ENCODE data around the gene DNMT3A.

The DNMT3A gene

GRCh38 chr2:25308599-25308998, 33.1 kb downstream of the DNMT3A start:
- no peak for DNase-seq (ENCODE audit: extremely low read depth in 1 of 2, low read depth in 1 of 2)

GRCh38 chr2:25307949-25308557, 33.7 kb downstream of the DNMT3A start:
- no peak for DNase-seq (ENCODE audit: extremely low read depth in 1 of 2, low read depth in 1 of 2)

GRCh38 chr2:25306777-25307368, 34.9 kb downstream of the DNMT3A start:
- no peak for DNase-seq (ENCODE audit: extremely low read depth in 1 of 2, low read depth in 1 of 2)

- DNase-seq (ENCODE audit: extremely low read depth in 1 of 2, low read depth in 1 of 2): no peak
These were observed 36.0 kb downstream of the DNMT3A start for GRCh38 chr2:25305775-25306174.

- DNase-seq (ENCODE audit: extremely low read depth in 1 of 2, low read depth in 1 of 2): no peak
These were observed 36.7 kb downstream of the DNMT3A start for GRCh38 chr2:25304826-25305596.

- no peak for DNase-seq (ENCODE audit: extremely low read depth in 1 of 2, low read depth in 1 of 2)
These were observed 37.4 kb downstream of the DNMT3A start for GRCh38 chr2:25304321-25304720.

- no peak for DNase-seq (ENCODE audit: extremely low read depth in 1 of 2, low read depth in 1 of 2)
These were observed 38.0 kb downstream of the DNMT3A start for GRCh38 chr2:25303633-25304236.

- no peak for DNase-seq (ENCODE audit: extremely low read depth in 1 of 2, low read depth in 1 of 2)
These were observed 38.9 kb downstream of the DNMT3A start for GRCh38 chr2:25302758-25303375.

GRCh38 chr2:25301453-25302352, 40.0 kb downstream of the DNMT3A start:
- DNase-seq (ENCODE audit: extremely low read depth in 1 of 2, low read depth in 1 of 2): peak; percentile 74 to 77

GRCh38 chr2:25300001-25300400, 41.7 kb downstream of the DNMT3A start:
- no peak for DNase-seq (ENCODE audit: extremely low read depth in 1 of 2, low read depth in 1 of 2)

- no peak for DNase-seq (ENCODE audit: extremely low read depth in 1 of 2, low read depth in 1 of 2)
These were observed 42.8 kb downstream of the DNMT3A start for GRCh38 chr2:25298776-25299431.

GRCh38 chr2:25297738-25298137, 44.0 kb downstream of the DNMT3A start:
- no peak for DNase-seq (ENCODE audit: extremely low read depth in 1 of 2, low read depth in 1 of 2)

- DNase-seq (ENCODE audit: extremely low read depth in 1 of 2, low read depth in 1 of 2): no peak
These were observed 46.1 kb downstream of the DNMT3A start for GRCh38 chr2:25295621-25296020.

- peak; percentile 61 to 67 for DNase-seq (ENCODE audit: extremely low read depth in 1 of 2, low read depth in 1 of 2)
These were observed 46.9 kb downstream of the DNMT3A start for GRCh38 chr2:25294573-25295462.

- no peak for DNase-seq (ENCODE audit: extremely low read depth in 1 of 2, low read depth in 1 of 2)
These were observed 47.7 kb downstream of the DNMT3A start for GRCh38 chr2:25293958-25294562.

- no peak for DNase-seq (ENCODE audit: extremely low read depth in 1 of 2, low read depth in 1 of 2)
These were observed 48.6 kb downstream of the DNMT3A start for GRCh38 chr2:25293145-25293544.

GRCh38 chr2:25292408-25292807, 49.3 kb downstream of the DNMT3A start:
- no peak for DNase-seq (ENCODE audit: extremely low read depth in 1 of 2, low read depth in 1 of 2)

GRCh38 chr2:25290811-25291495, 50.8 kb downstream of the DNMT3A start:
- DNase-seq (ENCODE audit: extremely low read depth in 1 of 2, low read depth in 1 of 2): no peak
